IMR-90 (cell line): ENCODE measurements around the gene BAIAP2L1.

Source experiments
- BHLHE40 ChIP-seq: fragments of 150-350 bp; IDR thresholded peaks from 2 replicates; pipeline ENCODE4 v1.6.1; 2016; ENCODE audit warnings: mild to moderate bottlenecking, low read depth, low read length
- CHD1 ChIP-seq: IDR thresholded peaks from 2 replicates; pipeline ENCODE4 v1.6.1; 2012; ENCODE audit warnings: low read depth, low read length, improper control_type of control experiment
- ELK1 ChIP-seq: fragments of 150-350 bp; IDR thresholded peaks from 2 replicates; pipeline ENCODE4 v1.6.1; 2016; ENCODE audit warnings: low read depth, mild to moderate bottlenecking, low read length, moderate library complexity, borderline replicate concordance
- MAFK ChIP-seq: IDR thresholded peaks from 2 replicates; pipeline ENCODE4 v1.6.1; 2012; ENCODE audit warnings: low read depth, low read length, improper control_type of control experiment
- MAZ ChIP-seq: IDR thresholded peaks from 2 replicates; pipeline ENCODE4 v1.6.1; 2012; ENCODE audit warnings: low read depth, mild to moderate bottlenecking, low read length, improper control_type of control experiment, moderate library complexity, borderline replicate concordance
- MXI1 ChIP-seq: IDR thresholded peaks from 2 replicates; pipeline ENCODE4 v1.6.1; 2012; ENCODE audit warnings: low read depth, mild to moderate bottlenecking, low read length, moderate library complexity, borderline replicate concordance
- NFE2L2 ChIP-seq: fragments of 150-350 bp; IDR thresholded peaks from 2 replicates; pipeline ENCODE4 v1.6.1; 2016; ENCODE audit warnings: low read depth, mild to moderate bottlenecking, low read length
- POLR2A ChIP-seq: IDR thresholded peaks from 2 replicates; pipeline ENCODE4 v1.6.1; 2012; ENCODE audit warnings: mild to moderate bottlenecking, low read depth, low read length
- RAD21 ChIP-seq: IDR thresholded peaks from 2 replicates; pipeline ENCODE4 v1.6.1; 2012; ENCODE audit warnings: low read length, improper control_type of control experiment
- RCOR1 ChIP-seq: IDR thresholded peaks from 2 replicates; pipeline ENCODE4 v1.6.1; 2012; ENCODE audit warnings: mild to moderate bottlenecking, low read length, improper control_type of control experiment; ENCODE audit not compliant: insufficient replicate concordance
- RFX5 ChIP-seq: IDR thresholded peaks from 2 replicates; pipeline ENCODE4 v1.8.0; 2012; ENCODE audit warnings: low read depth, mild to moderate bottlenecking, low read length, moderate library complexity
- SMC3 ChIP-seq: fragments of 150-350 bp; IDR thresholded peaks from 2 replicates; pipeline ENCODE4 v1.6.1; 2016; ENCODE audit warnings: low read depth, mild to moderate bottlenecking, antibody characterized with exemption, low read length, moderate library complexity
- TF ChIP-seq, protein P1 (sequence below): conservative IDR thresholded peaks from 2 replicates; pipeline ENCODE4 v1.5.1; 2012; ENCODE audit warnings: mild to moderate bottlenecking, low read depth, low read length, improper control_type of control experiment
- TF ChIP-seq, protein P2 (sequence below): fragments of 150-350 bp; IDR thresholded peaks from 2 replicates; pipeline ENCODE4 v1.6.1; 2017; ENCODE audit warnings: mild to moderate bottlenecking, antibody characterized with exemption, low read length, low read depth

DNA sequence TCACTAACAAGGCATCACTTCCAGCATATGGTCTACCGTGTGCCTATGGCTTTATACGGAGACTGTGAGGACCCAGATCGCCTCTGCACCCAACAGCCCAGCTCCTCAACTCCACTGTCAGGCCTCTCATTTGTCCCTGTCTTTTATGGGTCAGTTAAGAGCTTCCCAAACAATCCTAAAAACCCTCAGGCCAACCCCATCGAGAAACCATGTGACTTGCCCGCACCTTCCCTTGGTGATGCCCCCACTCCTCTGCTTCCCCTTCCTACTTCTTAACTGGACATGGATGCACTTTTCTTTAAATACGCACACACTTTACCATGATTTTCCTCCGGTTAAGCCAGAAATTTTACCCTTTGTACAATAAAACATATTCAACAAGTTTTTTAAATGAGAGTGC, 46.8 kb downstream of the BAIAP2L1 start:
- TF ChIP-seq, protein P1, sequence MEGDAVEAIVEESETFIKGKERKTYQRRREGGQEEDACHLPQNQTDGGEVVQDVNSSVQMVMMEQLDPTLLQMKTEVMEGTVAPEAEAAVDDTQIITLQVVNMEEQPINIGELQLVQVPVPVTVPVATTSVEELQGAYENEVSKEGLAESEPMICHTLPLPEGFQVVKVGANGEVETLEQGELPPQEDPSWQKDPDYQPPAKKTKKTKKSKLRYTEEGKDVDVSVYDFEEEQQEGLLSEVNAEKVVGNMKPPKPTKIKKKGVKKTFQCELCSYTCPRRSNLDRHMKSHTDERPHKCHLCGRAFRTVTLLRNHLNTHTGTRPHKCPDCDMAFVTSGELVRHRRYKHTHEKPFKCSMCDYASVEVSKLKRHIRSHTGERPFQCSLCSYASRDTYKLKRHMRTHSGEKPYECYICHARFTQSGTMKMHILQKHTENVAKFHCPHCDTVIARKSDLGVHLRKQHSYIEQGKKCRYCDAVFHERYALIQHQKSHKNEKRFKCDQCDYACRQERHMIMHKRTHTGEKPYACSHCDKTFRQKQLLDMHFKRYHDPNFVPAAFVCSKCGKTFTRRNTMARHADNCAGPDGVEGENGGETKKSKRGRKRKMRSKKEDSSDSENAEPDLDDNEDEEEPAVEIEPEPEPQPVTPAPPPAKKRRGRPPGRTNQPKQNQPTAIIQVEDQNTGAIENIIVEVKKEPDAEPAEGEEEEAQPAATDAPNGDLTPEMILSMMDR: no peak
- TF ChIP-seq RCOR1 (no peak), SMC3 (no peak), BHLHE40 (no peak), NFE2L2 (no peak), MAZ (no peak), POLR2A (no peak), ELK1 (no peak), MXI1 (no peak), RAD21 (no peak), RFX5 (no peak), MAFK (no peak), CHD1 (no peak)
- TF ChIP-seq, protein P2, sequence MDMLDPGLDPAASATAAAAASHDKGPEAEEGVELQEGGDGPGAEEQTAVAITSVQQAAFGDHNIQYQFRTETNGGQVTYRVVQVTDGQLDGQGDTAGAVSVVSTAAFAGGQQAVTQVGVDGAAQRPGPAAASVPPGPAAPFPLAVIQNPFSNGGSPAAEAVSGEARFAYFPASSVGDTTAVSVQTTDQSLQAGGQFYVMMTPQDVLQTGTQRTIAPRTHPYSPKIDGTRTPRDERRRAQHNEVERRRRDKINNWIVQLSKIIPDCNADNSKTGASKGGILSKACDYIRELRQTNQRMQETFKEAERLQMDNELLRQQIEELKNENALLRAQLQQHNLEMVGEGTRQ: no peak
